K562 (cell line): ENCODE results near the gene CASKIN2. TPM values are rescaled to one million over a fixed set of nuclear protein-coding genes. Genes with fewer than 3 reads are reported as not detected.

Experiments used
- ATF1 ChIP-seq, 2 experiments: fragments of 450-650 bp in 1 of 2; IDR thresholded peaks; 2 replicates each; pipeline ENCODE4 v1.6.1; 2016; ENCODE audit warnings: missing compliant biosample characterization in 1 of 2, missing genetic modification characterization in 1 of 2
- BDP1 ChIP-seq: IDR thresholded peaks from 3 replicates; pipeline ENCODE4 v1.6.1; 2011; ENCODE audit not compliant: insufficient read length, insufficient read depth
- ETS1 ChIP-seq: conservative IDR thresholded peaks from 2 replicates; pipeline ENCODE4 v1.6.1; 2011; ENCODE audit warnings: low read depth, mild to moderate bottlenecking, low read length; ENCODE audit not compliant: control insufficient read depth
- GTF3C2 ChIP-seq: IDR thresholded peaks from 3 replicates; pipeline ENCODE4 v1.6.1; 2011; ENCODE audit warnings: borderline replicate concordance, mild to moderate bottlenecking, moderate library complexity; ENCODE audit not compliant: insufficient read length; ENCODE audit errors: extremely low read depth
- HMGN3 ChIP-seq: IDR thresholded peaks from 2 replicates; pipeline ENCODE4 v1.6.1; 2011; ENCODE audit warnings: borderline replicate concordance, low read depth, mild to moderate bottlenecking, mixed read lengths, low read length; ENCODE audit not compliant: insufficient read length; ENCODE audit errors: extremely low read depth
- LARP7 ChIP-seq: fragments of 450-650 bp; IDR thresholded peaks from 2 replicates; pipeline ENCODE4 v1.6.1; 2016
- MAZ ChIP-seq, 2 experiments: fragments of 450-650 bp in 1 of 2; sonication (generic) in 1 of 2; formaldehyde crosslinking; IDR thresholded peaks in 1 of 2; conservative IDR thresholded peaks in 1 of 2; 2 replicates each; pipeline versions ENCODE4 v1.4.0 to v1.5.0; 2020; ENCODE audit warnings: mild to moderate bottlenecking in 1 of 2, missing genetic modification reagents in 1 of 2
- MIER1 ChIP-seq: fragments of 450-650 bp; IDR thresholded peaks from 2 replicates; pipeline ENCODE4 v1.6.1; 2016; ENCODE audit warnings: antibody characterized with exemption, mild to moderate bottlenecking, low read depth
- MTA3 ChIP-seq: fragments of 450-650 bp; formaldehyde crosslinking; IDR thresholded peaks from 2 replicates; pipeline ENCODE4 v1.6.1; 2017; ENCODE audit warnings: mild to moderate bottlenecking, borderline replicate concordance
- NFE2 ChIP-seq: IDR thresholded peaks from 2 replicates; pipeline ENCODE4 v1.6.1; 2014; ENCODE audit warnings: antibody characterized with exemption, low read depth
- NONO ChIP-seq, 2 experiments: fragments of 200-400 bp in 1 of 2; fragments of 450-650 bp in 1 of 2; formaldehyde crosslinking in 1 of 2; IDR thresholded peaks; 2 replicates each; pipeline ENCODE4 v1.6.1; 2017; ENCODE audit warnings: low read depth in 2 of 2, mild to moderate bottlenecking in 2 of 2, moderate library complexity in 2 of 2, low read length in 1 of 2
- PCBP1 ChIP-seq: fragments of 200-400 bp; formaldehyde crosslinking; IDR thresholded peaks from 2 replicates; pipeline ENCODE4 v1.6.1; 2018; ENCODE audit warnings: mild to moderate bottlenecking, low read depth, low read length; ENCODE audit not compliant: poor library complexity, severe bottlenecking
- RB1 ChIP-seq: fragments of 450-650 bp; IDR thresholded peaks from 2 replicates; pipeline ENCODE4 v1.6.1; 2017; ENCODE audit warnings: low read depth, mild to moderate bottlenecking
- RBM25 ChIP-seq: fragments of 200-400 bp; formaldehyde crosslinking; IDR thresholded peaks from 2 replicates; pipeline ENCODE4 v1.6.1; 2018; ENCODE audit warnings: low read length, low read depth, moderate library complexity; ENCODE audit not compliant: severe bottlenecking
- STAT5A ChIP-seq: IDR thresholded peaks from 2 replicates; pipeline ENCODE4 v1.6.1; 2012; ENCODE audit warnings: low read length, inconsistent platforms, borderline replicate concordance
- TAF15 ChIP-seq: fragments of 200-400 bp; formaldehyde crosslinking; IDR thresholded peaks from 2 replicates; pipeline ENCODE4 v1.6.1; 2017; ENCODE audit warnings: mild to moderate bottlenecking, low read depth, low read length, moderate library complexity
- ZNF274 ChIP-seq: IDR thresholded peaks from 2 replicates; pipeline ENCODE4 v1.6.1; 2011; ENCODE audit warnings: low read depth, mild to moderate bottlenecking, low read length, moderate library complexity, borderline replicate concordance
- ZNF445 ChIP-seq: fragments of 250-450 bp; sonication (Bioruptor Pico); IDR thresholded peaks from 2 replicates; pipeline ENCODE4 v1.4.0; 2020; ENCODE audit warnings: low read depth, mild to moderate bottlenecking, moderate library complexity
- polyA plus RNA-seq, 8 experiments: library from polyadenylated mRNA; depleted of rRNA in 4 of 8; stranded (reverse) in 5 of 8; unstranded in 3 of 8; fragments of >200 nt; fragmentation: Nextera tagmentation in 2 of 8; fragmentation: Illumina TruSeq in 1 of 8; extraction: Ambion mirVana in 2 of 8; extraction: Trizol in 1 of 8; gene quantifications; 2 replicates each; pipeline versions ENCODE4 v1.2.1 to v1.2.3, GENCODE V29; 2011 to 2014; ENCODE audit warnings: inconsistent platforms in 1 of 8, missing spikeins in 1 of 8
- total RNA-seq, 7 experiments: library from RNA; depleted of rRNA in 6 of 7; stranded (reverse); fragments of >200 nt in 6 of 7; fragmentation: Illumina TruSeq in 2 of 7; extraction: Trizol in 2 of 7; gene quantifications; 2 replicates each; pipeline versions ENCODE4 v1.2.1 to v1.2.3, GENCODE V29; 2011 to 2021; ENCODE audit warnings: low replicate concordance in 1 of 7
- TF ChIP-seq, protein P1 (sequence below): fragments of 450-650 bp; IDR thresholded peaks from one replicate; pipeline ENCODE4 v1.6.1; 2018; ENCODE audit warnings: mild to moderate bottlenecking, moderate library complexity; ENCODE audit not compliant: partially characterized antibody

Gene CASKIN2
- total and polyA plus RNA-seq, 9 of the 15 experiments (the other 6 are each of a cell fraction or from before 2014, with no cell fraction given) = 0.01 to 12.2 (median 2.1) TPM

DNA sequence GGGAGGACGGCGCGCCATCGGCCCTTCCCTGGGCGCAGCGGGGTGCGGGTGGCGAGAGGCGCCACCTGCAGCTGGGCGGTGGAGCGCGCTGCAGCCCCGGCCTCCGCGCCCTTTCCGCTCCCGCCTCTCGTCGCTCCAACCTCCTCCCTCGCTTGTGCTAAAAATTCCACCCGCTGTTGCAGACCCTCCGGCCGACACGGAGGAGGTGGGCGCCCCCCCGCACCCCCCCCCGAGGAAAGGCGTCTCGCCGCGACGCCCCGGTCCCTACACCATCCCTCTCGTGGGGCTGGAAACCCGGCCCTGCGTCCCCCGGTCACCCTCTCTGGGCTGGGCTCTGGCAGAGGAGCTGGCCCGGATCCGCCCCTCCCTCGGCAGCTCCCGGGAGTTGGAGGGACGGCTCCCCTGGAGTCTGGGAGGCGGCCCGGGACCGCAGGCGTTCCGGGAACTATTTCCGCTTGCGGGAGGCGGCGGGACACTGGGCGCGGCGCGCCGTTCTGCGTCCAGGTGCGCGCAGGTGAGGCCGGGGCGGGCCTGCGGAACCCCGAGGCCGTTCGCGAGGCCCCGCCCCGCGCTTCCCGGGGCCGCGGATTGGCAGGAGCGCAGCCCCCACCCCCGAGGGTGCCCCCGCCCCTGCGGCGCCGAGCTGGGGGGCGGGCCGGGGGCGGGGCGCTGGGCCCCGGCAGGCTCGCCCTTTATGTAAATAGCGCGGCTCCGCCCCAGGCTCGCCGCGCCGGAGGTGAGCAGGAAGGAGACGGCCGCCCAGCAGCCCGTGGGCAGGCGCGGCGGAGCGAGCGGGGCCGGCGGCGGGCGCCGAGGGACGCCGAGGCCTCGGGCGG, 9.9 kb upstream of the CASKIN2 start, which contains the start of gene LLGL2 (continued):
- no peak for TF ChIP-seq GTF3C2
- TF ChIP-seq STAT5A = no peak
- peak in 1 of 2 experiments; percentile 64; a peak in 3 of 4 replicates for TF ChIP-seq NONO (IDR thresholded peaks at IDR 0.05; ENCODE audit: low read depth in 2 of 2, low read length in 1 of 2)
- TF ChIP-seq ATF1 (CRISPR knock-in tag; IDR thresholded peaks at IDR 0.05) = no peak
- peak; percentile 69 for TF ChIP-seq ATF1 (tag; IDR thresholded peaks at IDR 0.05)
- no peak for TF ChIP-seq LARP7
- TF ChIP-seq TAF15 = no peak
- TF ChIP-seq MTA3 = peak; percentile 81; the same call in 1 of the 2 replicates
- no peak for TF ChIP-seq NFE2
- no peak for TF ChIP-seq ZNF445 (CRISPR knock-in tag)
- peak; percentile 65 for TF ChIP-seq PCBP1
- TF ChIP-seq ZNF274 = no peak
- peak; percentile 64; the same call in 1 of the 2 replicates for TF ChIP-seq ETS1
- no peak for TF ChIP-seq BDP1
- TF ChIP-seq MAZ (CRISPR knock-in tag; conservative IDR thresholded peaks at IDR 0.05 in 1 of 2, IDR thresholded peaks at IDR 0.05 in 1 of 2) = peak; percentile 87 to 92; a peak in 3 of 4 replicates
- TF ChIP-seq RBM25 = no peak
- peak; percentile 87 for TF ChIP-seq HMGN3
- peak; percentile 77; the same call in 1 of the 2 replicates for TF ChIP-seq RB1
- TF ChIP-seq, protein P1, sequence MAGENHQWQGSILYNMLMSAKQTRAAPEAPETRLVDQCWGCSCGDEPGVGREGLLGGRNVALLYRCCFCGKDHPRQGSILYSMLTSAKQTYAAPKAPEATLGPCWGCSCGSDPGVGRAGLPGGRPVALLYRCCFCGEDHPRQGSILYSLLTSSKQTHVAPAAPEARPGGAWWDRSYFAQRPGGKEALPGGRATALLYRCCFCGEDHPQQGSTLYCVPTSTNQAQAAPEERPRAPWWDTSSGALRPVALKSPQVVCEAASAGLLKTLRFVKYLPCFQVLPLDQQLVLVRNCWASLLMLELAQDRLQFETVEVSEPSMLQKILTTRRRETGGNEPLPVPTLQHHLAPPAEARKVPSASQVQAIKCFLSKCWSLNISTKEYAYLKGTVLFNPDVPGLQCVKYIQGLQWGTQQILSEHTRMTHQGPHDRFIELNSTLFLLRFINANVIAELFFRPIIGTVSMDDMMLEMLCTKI = no peak
- no peak for TF ChIP-seq MIER1
